Stimulated activated CD8-positive, alpha-beta memory T cell treated with anti-CD3 and anti-CD28 coated beads, Interleukin-2, amount 100 ng/mL, for 48 hours (primary cell): ENCODE results near the gene ALAS1.
"Not testable (repeated sequence)": the region's sequence is repeated elsewhere in the genome, so short reads cannot be mapped to it uniquely, and the experiment has no call there.

Experiments
- DNase-seq, 2 donors: peaks; one replicate each; pipeline ENCODE4 v3.0.0-alpha.2; 2020; ENCODE audit warnings: low read depth in 2 of 2

ALAS1 gene

GRCh38 chr3:52197842-52198625, at the start of gene ALAS1:
TSS of gene ALAS1 (plus strand) at chr3:52198160. CDS start at chr3:52199242, 1,082 bp downstream.
- DNase-seq: peak; percentile 95 to 97

- DNase-seq: no peak
These were observed 48.9 kb upstream of the ALAS1 start for GRCh38 chr3:52149021-52149420.

- DNase-seq: no peak
These were observed 48.2 kb upstream of the ALAS1 start for GRCh38 chr3:52149726-52150125.

GRCh38 chr3:52150357-52150756, 47.6 kb upstream of the ALAS1 start:
- no peak for DNase-seq

GRCh38 chr3:52150860-52151259, 47.1 kb upstream of the ALAS1 start:
- no peak for DNase-seq

GRCh38 chr3:52151991-52152390, 46.0 kb upstream of the ALAS1 start:
- not testable (repeated sequence) for DNase-seq

- no peak for DNase-seq
These were observed 44.4 kb upstream of the ALAS1 start for GRCh38 chr3:52153389-52154096.

- DNase-seq: peak; percentile 84 to 87
These were observed 43.5 kb upstream of the ALAS1 start, which contains the start of gene POC1A for GRCh38 chr3:52154135-52155094. TSS of gene POC1A (minus strand) at chr3:52154423. CDS start at chr3:52154372, 51 bp downstream.

- DNase-seq: no peak
These were observed 42.0 kb upstream of the ALAS1 start for GRCh38 chr3:52155912-52156311.

GRCh38 chr3:52159503-52159902, 38.5 kb upstream of the ALAS1 start:
- no peak for DNase-seq

- DNase-seq: no peak
These were observed 35.6 kb upstream of the ALAS1 start for GRCh38 chr3:52162250-52162872.

- DNase-seq: no peak
These were observed 30.7 kb upstream of the ALAS1 start for GRCh38 chr3:52167240-52167639.

GRCh38 chr3:52170217-52170616, 27.7 kb upstream of the ALAS1 start:
- not testable (repeated sequence) for DNase-seq

- no peak for DNase-seq
These were observed 26.3 kb upstream of the ALAS1 start for GRCh38 chr3:52171514-52172261.

GRCh38 chr3:52172262-52172757, 25.6 kb upstream of the ALAS1 start:
- DNase-seq: no peak

- DNase-seq: no peak
These were observed 24.9 kb upstream of the ALAS1 start for GRCh38 chr3:52173101-52173500.

GRCh38 chr3:52174896-52175295, 23.1 kb upstream of the ALAS1 start:
- DNase-seq: no peak

GRCh38 chr3:52175416-52176179, 22.4 kb upstream of the ALAS1 start:
- DNase-seq: no peak

GRCh38 chr3:52176180-52176752, 21.7 kb upstream of the ALAS1 start:
- no peak for DNase-seq
